CD4-positive, alpha-beta T cell treated with Interleukin-6 for 4 hours (primary cell): Measurements from ENCODE around the gene FGF22.
A peak's percentile ranks its signal among the peaks of the same experiment; 100 is the strongest.
"Not testable (repeated sequence)": the region's sequence is repeated elsewhere in the genome, so short reads cannot be mapped to it uniquely, and the experiment has no call there.

Experiments
- DNase-seq: peaks from one replicate; pipeline ENCODE4 v3.0.0-alpha.2; 2020; ENCODE audit warnings: mixed read lengths

Gene FGF22

DNA sequence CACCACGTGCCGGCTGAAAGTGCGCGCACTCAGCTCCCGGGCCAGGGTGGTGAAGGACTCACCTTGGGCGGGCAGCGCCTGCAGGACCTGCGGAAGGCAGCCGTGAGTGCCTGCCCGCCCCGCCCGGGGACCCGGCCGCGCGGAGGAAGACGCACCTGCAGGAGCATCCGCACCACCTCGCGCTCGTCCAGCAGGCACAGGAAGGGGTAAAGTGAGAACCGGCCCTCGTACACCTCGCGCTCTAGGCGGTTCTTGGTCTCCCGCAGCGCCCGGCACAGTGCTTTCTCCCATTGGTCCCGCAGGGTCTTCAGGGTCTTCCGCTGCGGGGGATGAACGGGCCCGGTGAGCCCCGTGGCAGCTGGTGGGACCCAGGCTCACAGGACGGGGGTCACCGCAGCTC is 17.0 kb upstream of the FGF22 start:
- no peak for DNase-seq

DNA sequence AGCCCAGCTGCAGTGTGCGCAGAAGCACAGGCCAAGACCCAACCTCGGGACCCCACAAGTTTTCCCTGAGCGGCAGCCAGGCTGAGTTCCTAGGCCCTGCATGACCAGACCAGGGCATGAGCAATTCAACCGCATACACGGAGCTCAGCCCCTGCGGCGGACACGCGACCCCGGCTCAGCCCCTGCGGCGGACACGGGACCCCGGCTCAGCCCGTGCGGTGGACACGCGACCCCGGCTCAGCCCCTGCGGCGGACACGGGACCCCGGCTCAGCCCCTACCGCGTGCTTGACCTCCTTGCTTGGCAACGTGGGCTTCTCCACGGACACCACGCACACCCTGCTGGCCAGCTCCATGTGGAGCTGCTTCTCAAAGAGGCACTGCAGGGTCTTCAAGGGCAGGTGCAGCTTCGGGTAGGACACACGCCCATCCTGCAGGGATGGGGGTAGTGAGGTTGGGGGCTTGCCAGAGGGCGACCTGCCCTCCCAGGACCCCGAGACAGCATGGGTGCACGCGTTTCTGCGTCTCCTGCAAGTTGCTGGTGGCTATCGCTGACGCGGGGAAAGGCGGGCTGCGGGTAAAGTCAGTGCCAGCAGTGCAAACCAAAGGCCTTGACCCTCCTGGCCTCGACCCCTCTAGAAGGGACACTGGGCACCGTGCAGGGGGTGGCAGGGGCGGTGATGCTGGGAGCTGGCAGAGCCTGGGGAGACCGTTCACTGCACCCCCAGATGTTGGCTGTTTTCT is 16.3 kb upstream of the FGF22 start:
- no peak for DNase-seq

DNA sequence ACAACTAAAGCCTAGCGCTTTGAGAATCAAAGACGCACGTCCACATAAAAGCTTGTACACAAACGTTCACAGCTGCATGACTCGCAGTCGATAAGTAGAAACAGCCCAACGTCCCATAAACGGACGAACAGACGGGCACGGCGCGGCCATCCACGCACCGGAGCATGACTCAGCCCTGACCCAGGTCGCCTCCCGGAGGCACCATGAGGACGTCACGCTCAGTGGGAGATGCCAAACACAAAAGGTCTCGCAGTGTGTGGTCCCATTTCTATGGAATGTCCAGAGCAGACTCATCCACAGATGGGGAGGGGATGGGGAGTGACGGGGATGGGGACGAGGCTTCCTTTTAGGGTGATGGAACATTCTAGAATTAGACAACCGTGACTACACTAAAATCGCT is 15.7 kb upstream of the FGF22 start:
- no peak for DNase-seq

DNA sequence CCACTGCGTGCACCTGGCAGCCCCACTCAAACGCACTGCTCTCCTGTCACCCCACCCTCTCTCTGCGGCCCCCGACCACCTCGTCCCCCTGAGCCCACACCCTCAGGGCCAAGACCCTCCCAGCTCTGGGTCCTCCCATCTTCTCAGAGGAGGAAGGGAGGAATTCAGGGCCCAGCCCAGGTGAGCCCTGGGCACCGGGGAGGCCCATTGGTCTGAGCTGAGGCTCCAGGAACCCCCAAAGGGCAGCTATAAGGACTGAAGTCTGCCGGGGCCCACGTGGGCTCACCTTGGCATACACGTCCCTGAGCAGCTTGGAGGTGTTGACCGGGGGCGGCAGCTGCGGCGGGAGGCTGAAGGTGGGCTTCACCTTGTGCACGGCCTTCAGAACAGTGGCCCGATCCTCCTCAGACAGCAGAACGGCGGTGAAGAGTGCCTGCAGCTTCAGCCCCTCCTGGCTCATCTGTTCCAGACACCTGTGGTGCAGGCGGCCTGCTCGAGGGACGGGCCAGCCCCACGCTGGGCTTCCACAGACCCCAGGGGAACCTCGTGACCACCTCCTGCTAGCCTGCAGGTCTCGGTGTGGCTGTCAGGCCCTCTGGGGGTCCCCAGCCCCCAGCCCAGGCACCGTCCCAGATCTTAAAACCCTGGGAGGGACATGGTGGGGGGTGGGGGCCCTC is 15.1 kb upstream of the FGF22 start:
- no peak for DNase-seq

DNA sequence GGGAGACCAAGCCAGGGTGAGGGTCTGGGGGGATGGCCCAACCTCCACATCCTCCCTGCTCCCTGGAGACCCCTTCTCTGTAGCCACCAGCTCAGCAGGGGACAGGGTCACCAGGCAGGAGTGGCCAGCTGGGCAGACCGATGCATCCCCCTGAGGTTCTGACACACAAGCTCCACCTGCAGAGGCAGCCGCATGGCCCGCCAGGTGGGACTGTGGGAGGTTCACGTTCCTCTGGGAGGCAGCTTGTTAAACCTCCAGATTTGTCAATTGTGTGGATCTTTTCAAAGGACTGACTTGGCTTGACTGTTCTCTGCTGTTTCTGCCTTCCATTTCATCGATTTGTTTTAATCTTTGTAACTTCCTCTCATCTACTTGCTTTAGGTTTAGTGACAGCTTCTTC is 14.4 kb upstream of the FGF22 start:
- no peak for DNase-seq

DNA sequence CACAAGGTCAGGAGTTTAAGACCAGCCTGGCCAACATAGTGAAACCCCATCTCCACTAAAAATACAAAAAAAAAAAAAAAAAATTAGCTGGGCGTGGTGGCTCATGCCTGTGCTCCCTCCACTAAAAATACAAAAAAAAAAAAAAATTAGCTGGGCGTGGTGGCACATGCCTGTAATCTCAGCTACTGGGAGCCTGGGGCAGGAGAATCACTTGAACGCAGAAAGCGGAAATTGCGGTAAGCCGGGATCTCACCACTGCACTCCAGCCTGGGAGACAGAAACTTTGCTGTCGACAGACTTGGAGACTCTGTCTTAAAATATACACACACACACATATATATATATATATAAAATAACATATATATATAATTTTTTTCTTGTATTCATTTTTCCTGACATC is 13.1 kb upstream of the FGF22 start:
- not testable (repeated sequence) for DNase-seq

DNA sequence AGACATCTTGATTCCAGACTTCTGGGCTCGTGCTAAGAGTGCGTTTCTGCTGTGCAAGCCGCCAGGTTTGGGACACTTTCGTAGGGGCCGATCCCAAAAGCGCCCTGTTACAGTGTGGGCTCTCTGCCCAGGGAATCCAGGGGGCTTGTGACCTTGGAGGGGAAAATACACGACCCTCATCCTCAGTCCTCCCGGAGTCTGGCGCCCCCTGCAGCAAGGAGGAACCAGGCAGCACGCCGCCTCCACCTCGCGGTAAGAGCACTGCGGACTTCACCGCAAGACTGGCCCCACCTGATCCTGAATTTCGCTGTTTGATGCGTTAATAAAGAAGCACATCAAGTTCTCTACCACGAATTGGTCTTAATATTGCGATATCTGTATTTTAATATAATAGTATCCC is 11.5 kb upstream of the FGF22 start:
- peak; percentile 33 for DNase-seq

DNA sequence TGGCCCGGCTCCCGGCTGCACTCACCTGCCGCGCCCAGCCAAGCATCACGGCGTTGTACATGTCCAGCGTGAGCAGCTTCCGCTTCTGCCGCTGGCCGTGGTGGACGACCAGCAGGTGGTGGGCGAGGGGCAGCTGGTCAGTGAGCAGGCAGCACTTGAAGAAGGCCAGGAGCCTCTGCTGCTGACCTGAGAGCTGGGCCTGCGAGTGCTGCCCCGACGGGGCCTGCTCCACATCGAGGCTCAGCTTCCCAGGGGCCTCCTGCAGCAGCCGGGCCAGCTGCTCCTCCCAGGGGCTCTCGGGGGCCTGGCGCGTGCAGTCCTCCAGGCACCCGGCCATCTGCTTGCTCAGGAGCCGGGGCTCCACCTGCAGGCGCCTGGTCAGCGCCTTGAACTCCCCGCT is 10.2 kb upstream of the FGF22 start:
- not testable (repeated sequence) for DNase-seq

DNA sequence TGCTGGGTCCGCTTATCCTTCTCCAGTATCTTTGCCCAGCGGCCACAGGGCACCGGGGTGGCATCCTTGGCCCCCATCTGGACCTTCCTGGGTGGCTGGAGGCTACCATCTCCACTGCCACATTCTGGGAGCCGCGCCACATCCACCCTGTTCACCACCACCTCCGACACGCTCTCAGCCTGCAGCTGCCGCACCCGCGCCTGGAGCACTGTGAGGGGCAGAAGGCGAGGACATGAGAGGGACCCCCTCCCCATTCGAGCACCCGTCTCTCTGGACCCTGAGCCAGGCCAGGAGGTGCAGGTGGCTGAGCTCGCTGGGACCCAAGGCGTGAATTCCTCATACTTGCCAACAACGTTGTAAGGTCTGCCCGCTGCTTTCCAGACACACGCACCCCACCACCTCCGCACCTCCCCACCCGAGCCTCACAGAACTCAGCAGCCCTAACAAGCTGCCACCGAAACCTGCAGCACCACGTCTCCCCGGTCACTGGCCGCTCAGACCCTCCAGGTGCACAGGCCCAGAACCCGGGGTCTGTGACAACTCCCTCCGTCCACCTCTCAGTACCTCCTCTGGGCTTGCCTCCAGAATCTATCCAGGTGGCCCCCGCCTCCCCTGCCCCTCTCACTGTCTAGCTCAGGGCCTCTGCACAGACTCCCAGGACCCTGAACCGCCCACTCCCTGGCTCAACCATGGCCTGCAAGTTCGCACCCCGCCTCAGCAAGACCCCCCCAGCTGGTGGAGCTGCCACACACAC is 9.5 kb upstream of the FGF22 start:
- DNase-seq, result no peak

DNA sequence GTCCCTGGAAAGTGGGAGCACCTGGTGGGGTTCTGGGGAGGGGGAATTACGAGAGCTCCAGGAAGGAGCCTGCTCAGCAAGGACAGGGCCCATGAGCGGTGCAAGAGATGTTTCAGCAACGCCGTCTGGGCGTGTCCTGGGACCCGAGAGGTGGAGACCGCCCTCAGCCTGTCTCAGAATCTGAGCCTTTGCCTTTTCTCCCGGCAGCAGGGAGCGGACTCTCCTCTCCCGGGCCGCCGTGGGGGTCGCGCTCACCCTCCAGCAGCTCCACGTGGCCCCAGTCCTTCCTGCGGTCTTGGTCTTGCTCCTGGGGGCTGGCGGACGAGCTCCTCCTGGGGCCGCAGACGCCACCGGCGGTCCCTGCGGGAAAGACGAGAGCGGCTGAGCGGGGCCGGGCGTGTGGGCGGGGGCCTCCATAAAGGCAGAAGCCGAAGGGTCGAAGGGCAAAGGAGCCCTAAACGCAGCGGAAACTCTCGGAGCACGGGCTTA is 7.1 kb upstream of the FGF22 start:
- DNase-seq, result peak; percentile 21

DNA sequence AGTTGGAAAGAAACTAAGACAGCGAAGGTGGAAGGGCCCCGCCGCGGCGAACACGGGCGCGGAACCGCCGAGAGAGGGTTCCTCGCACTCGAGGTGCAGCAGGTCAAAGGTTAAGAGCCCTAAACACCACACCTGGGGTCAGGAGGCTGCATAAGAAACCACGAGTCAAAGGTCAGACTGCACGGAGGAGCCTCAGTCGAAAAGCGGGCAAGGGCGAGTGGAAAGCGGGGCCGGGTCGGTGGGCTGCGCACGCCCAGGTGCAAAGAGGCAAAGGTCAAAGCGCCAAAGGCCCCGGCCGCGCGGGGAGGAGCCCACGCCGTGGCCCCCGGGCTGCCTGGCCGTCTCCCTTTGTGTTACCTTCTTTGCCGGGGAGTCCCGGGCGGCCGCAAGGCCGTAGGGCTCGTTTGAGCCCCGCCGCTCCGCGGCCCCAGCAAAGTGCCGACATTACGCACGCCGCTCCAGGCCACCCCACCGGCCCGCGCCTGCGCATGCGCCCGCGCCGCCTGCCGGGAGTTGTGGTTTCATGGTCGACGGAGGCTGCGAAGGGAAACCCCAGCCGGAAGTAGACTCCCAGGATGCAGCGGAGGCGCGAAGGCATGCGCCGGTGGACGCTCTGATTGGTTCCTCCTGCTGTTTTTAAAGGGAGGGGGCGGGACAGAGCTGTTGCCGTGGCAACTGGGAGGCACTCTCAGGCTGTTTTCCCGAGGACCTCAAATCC is 6.5 kb upstream of the FGF22 start, which contains the start of gene POLRMT:
Gene POLRMT (minus strand): TSS at position 470 of the 718 bp plus-strand sequence. CDS start 25 bp downstream, at position 445.
- DNase-seq, result peak; percentile 98

DNA sequence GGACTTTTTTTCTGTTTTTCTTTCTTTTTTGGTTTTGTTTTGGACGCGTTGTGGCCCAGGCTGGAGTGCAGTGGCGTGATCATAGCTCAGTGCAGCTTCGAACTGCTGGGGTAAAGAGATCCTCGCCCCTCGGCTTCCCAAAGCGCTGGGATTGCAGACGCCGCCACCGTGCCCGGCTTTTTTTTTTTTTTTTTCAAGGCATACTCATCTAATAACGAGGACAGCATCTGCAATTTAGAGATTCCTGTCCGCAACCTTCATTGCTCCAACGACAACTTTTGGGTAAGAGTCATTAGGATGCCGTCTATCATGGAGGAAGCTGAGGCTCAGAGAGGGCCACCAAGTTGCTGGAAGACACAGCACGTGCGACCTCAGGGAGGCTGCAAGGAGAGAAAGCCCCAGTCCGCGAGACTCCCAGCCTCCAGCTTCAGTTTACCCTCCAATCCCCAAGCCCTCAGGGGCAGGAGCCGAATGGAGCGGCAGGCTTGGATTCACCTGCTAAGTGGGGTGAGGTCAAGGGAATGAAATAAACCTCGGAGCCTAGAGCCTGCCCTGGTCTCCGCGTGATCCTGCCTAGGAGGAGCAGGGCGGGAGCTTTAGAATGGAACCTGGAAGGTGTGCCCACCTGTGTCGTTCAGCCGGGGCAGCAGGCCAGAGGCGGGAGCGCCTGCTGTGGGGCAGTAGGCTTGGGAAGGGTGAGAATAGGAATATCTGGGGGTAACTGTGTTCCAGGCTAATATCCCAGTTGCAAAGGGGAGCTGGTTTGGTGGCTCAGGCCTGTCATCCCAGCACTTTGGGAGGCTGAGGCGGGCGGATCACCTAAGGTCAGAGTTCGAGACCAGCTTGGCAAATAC is 5.7 kb upstream of the FGF22 start:
- DNase-seq, result no peak

DNA sequence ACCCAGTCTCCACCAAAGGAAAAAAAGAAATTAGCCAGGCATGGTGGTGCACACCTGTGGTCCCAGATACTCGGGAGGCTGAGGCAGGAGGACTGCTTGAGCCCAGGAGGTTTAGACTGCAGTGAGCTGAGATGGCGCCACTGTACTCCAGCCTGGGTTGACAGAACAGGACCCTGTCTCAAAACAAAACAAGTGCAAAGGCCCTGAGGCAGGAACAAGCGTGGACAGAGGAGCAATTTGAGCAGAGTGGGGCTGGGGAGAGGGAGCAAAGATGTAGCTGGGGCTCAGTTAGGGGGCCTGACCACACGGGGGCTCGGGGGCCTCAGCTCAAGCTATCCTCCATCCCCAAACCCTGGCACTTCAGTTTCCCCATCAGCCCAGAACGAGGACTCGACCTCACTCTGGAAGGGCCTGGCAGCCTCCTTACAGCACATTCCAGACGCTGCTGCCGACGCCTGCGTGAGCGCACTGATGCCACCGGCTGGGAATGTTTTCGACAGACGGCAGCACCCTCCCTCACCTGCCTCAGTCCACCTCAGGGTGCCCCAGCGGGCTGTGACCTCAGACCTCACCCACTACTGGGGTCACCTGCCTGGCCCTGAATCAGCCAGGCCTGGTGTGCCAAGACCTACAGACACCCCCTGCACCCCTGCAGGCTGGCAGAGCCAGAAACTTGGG is 4.6 kb upstream of the FGF22 start:
- no peak for DNase-seq

DNA sequence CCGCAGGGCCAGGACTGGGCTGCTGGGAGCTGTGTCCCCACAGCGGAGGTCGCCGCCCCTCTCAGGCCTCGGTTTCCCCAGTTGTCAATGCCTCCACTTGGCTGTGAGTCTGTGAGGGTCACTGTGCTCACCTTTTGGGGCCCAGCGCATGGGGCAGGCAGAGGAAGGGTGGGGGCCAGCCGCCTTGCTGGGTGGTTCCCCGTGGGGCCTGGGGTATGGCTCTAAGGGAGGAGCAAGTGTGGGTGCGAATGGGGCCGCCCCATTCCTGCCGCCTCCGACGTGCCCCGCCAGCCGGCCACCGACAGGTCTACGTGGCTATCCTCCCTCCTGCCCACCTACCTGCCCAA is 800 bp upstream of the FGF22 start:
- DNase-seq, result no peak

DNA sequence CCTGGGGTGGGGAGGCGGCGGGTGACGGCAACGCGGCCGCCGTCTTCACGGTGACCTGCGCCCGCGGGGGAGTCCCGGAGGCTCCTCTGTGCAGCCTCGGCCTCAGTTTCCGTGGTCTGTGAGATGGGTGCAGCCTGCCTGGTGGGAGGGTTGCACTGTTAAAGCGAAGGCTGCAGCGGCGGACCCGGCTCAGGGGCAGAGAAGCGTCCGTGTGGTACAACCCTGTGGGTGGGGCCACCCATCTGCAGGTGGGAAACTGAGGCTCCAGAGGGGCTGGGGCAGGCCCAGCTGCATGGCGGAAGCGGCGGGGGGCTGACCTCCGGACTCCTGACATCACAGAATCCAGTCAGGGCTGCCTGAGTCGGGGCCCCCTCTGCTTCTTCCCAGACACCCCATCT is 481 bp downstream of the FGF22 start:
- no peak for DNase-seq

DNA sequence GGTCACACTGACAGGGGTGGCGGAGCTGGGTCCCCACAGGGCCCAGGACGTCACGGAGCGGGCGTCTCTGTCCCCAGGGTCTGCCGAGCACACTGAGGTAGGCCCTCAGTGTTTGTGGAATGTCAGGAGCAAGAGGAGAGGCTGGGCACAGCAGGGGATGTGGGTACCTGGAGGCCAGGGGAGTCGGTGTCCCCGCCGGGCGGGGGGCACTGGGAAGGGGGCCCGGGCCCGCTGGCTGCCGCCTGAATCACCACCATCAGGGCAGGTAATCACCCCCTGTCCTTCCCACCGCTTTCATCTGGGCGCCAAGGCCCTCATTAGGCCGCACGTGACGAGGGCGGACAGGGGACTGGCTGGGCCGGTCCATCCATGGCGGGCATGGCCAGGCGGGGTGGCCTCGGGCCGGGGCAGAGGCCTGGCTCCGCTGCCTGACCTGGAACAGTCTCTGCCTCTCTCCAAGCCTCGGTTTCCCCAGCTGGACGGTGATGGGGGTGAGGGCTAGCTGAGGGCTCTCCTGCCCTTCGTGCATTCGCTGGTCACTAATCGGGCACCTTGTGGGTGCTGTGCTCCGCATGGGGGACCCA is 1.0 kb downstream of the FGF22 start:
- no peak for DNase-seq

DNA sequence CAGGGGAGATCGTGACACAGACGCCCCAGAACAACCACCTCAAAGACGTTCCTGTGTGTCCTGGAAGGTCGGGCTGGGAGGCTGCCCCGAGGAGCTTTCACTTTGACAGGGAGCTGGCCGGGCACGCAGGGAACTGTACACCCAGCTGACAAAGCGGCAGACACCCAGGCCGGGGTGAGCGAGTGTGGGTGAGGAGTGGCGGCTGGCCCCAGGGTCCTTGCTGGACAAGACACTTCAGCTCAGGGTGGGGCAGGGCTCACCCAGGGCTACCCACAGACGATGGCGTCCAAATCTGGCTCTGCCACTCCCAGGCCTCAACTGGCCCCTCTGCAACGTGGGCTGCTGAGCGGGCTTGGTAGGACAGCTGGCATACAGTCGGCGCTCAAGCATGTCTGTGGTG is 2.0 kb downstream of the FGF22 start:
- DNase-seq, result no peak

DNA sequence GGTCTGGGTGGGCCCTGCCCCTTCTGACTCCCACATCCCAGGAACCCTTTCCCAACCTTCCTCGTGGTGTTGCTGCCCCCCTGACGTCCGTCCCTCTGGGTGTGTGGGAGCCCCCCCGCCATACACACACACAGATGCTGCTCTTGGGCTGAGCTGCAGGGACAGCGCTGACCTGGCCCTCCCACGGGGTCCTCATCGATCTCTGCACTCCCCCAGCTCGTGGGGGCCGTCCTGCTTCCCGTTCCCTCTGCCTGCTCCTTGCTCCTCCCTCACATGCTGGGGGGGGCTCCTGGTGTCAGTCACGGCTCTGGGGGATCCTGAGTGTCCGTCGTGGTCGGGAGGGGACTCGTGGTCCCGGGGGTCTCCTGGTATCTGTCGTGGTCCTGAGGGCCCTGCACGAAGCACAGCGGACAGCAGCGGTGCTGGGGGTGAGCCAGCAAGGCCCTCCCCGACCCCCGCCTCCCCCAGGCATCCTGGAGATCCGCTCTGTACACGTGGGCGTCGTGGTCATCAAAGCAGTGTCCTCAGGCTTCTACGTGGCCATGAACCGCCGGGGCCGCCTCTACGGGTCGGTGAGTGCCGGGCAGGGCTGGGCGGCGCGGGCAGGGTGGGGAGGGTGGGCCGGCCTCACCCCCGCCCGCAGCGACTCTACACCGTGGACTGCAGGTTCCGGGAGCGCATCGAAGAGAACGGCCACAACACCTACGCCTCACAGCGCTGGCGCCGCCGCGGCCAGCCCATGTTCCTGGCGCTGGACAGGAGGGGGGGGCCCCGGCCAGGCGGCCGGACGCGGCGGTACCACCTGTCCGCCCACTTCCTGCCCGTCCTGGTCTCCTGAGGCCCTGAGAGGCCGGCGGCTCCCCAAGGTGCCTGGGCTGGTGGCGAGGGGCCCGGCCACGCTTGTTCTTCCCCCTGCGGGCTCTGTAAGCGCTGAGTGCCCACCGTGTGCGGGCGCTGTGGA is 3.4 kb downstream of the FGF22 start:
- no peak for DNase-seq

DNA sequence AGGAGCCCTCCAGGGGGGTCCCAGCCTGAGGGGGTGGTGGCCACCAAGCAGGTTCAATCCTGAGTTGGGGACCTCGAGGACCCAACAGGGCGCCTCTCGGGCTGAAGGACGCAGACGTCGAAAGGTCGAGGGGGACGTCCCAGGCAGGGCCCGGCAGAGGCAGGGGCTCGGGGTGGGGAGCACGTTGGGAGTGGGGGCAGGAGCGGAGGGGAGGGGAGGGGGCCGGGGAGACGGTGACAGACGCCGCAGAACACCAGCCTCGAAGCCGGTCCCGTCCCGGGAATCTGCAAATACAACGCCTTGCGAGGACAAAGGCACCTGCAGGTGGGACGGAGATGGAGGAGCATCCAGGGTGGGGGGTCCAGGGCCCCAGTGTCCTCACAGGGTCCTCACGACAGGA is 4.1 kb downstream of the FGF22 start:
- no peak for DNase-seq

DNA sequence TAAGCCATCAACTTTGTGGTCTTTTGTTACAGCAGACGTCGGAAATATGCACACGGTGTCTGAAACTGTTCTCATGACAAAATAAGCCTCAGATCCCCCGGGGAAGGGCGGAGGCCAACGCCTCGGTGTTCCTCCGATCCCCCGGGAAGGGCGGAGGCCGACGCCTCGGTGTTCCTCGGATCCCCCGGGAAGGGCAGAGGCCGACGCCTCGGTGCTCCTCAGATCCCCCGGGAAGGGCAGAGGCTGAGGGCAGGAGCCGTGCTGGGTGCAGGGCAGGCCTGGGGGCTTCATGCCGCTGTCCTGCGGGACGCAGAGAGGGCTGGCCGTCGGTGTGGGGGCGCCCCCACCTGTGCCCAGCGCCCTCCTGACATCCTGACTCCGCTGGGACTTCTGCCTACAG is 4.7 kb downstream of the FGF22 start:
- DNase-seq, result no peak
